H1 (cell line): ENCODE results near the gene PARS2. TPM values are rescaled to one million over a fixed set of nuclear protein-coding genes. Genes with fewer than 3 reads are reported as not detected.

Experiments
- CTCF ChIA-PET: fragments of 300-600 bp; sonication (Branson Sonifier 250); formaldehyde crosslinking; loops from one replicate; lab custom pipeline; 2021; ENCODE audit not compliant: partially characterized antibody; lab: Charles Lee
- POLR2A ChIA-PET: fragments of 300-600 bp; sonication (Branson Sonifier 250); formaldehyde crosslinking; loops from one replicate; lab custom pipeline; 2021; ENCODE audit warnings: inconsistent platforms; ENCODE audit not compliant: partially characterized antibody; lab: Charles Lee
- DNase-seq, 2 experiments: peaks; one replicate each; pipeline versions ENCODE4 v3.0.0 to v3.0.0-alpha.2; 2010 to 2022; ENCODE audit warnings: low spot score in 2 of 2, low read depth in 1 of 2, mixed read lengths in 1 of 2
- FAIRE-seq: peaks from 2 replicates; lab custom pipeline; 2011; peaks lifted over from hg19 to GRCh38; lab: Jason Lieb, UNC
- H2AFZ ChIP-seq: 2 replicates; pipeline ENCODE4 v1.8.1; 2012; ENCODE audit warnings: low read length, inconsistent platforms
- H2AK5ac ChIP-seq: 2 replicates; pipeline ENCODE4 v1.6.1; 2013; ENCODE audit warnings: low read depth, low read length
- H2BK120ac ChIP-seq: replicated peaks from 2 replicates; pipeline ENCODE3; 2013; ENCODE audit warnings: low read depth, low read length, inconsistent platforms
- H2BK12ac ChIP-seq: 2 replicates; pipeline ENCODE4 v1.6.1; 2013; ENCODE audit warnings: low read depth, low read length
- H2BK15ac ChIP-seq: 2 replicates; pipeline ENCODE4 v1.6.1; 2013; ENCODE audit warnings: low read length
- H2BK20ac ChIP-seq: 2 replicates; pipeline ENCODE4 v1.6.1; 2013; ENCODE audit warnings: low read length
- H2BK5ac ChIP-seq: 2 replicates; pipeline ENCODE4 v1.6.1; 2013; ENCODE audit warnings: low read depth, low read length
- H3K14ac ChIP-seq: 2 replicates; pipeline ENCODE4 v1.6.1; 2013; ENCODE audit warnings: inconsistent platforms; ENCODE audit not compliant: insufficient read length
- H3K18ac ChIP-seq: 2 replicates; pipeline ENCODE4 v1.6.1; 2013; ENCODE audit warnings: low read length; ENCODE audit errors: extremely low read depth
- H3K23ac ChIP-seq: 2 replicates; pipeline ENCODE4 v1.6.1; 2013; ENCODE audit warnings: inconsistent platforms; ENCODE audit not compliant: insufficient read length
- H3K23me2 ChIP-seq: 2 replicates; pipeline ENCODE4 v1.6.1; 2013; ENCODE audit warnings: low read depth, low read length
- H3K27ac ChIP-seq: 2 replicates; pipeline ENCODE4 v1.6.1; 2011; ENCODE audit warnings: low read depth, low read length, inconsistent platforms
- H3K27me3 ChIP-seq, 4 experiments: replicated peaks in 1 of 4; 1 replicate in 1 of 4; 2 replicates in 3 of 4; pipeline versions ENCODE4 v1.6.1 to v1.8.1; 2011 to 2013; ENCODE audit warnings: low read length in 3 of 4, mild to moderate bottlenecking in 3 of 4, inconsistent platforms in 2 of 4, mixed read lengths in 2 of 4, moderate library complexity in 1 of 4; ENCODE audit not compliant: control insufficient read depth in 3 of 4, insufficient read depth in 3 of 4; ENCODE audit errors: extremely low read depth in 1 of 4
- H3K36me3 ChIP-seq, 4 experiments: 2 replicates each; pipeline versions ENCODE4 v1.6.1 to v1.8.1; 2011 to 2013; ENCODE audit warnings: mild to moderate bottlenecking in 4 of 4, low read length in 3 of 4, moderate library complexity in 2 of 4, control low read depth in 1 of 4, inconsistent platforms in 1 of 4; ENCODE audit not compliant: insufficient read depth in 4 of 4, control insufficient read depth in 2 of 4
- H3K4ac ChIP-seq: replicated peaks from 2 replicates; pipeline ENCODE3; 2013; ENCODE audit warnings: low read length, low read depth, mixed read lengths, inconsistent platforms; ENCODE audit not compliant: insufficient read length
- H3K4me1 ChIP-seq, 4 experiments: replicated peaks in 1 of 4; 1 replicate in 1 of 4; 2 replicates in 3 of 4; pipeline versions ENCODE4 v1.6.1 to v1.8.1; 2011 to 2013; ENCODE audit warnings: low read length in 3 of 4, inconsistent platforms in 2 of 4, mixed read lengths in 1 of 4; ENCODE audit not compliant: insufficient read depth in 4 of 4, control insufficient read depth in 3 of 4
- H3K4me2 ChIP-seq, 2 experiments: 2 replicates each; pipeline versions ENCODE4 v1.6.1 to v1.8.1; 2011 to 2013; ENCODE audit warnings: low read depth in 2 of 2, low read length in 2 of 2, control low read depth in 1 of 2, inconsistent platforms in 1 of 2, mild to moderate bottlenecking in 1 of 2; ENCODE audit not compliant: insufficient read depth in 1 of 2
- H3K4me3 ChIP-seq, 4 experiments: fragments of 200-600, 300-600 bp in 1 of 4; sonication (generic), shearing (Covaris generic), sonication (Bioruptor Twin) in 1 of 4; 2 replicates each; pipeline versions ENCODE4 v1.5.1 to v1.8.1; 2011 to 2016; ENCODE audit warnings: low read length in 4 of 4, low read depth in 3 of 4, control low read depth in 2 of 4, inconsistent platforms in 2 of 4, mild to moderate bottlenecking in 2 of 4, mixed read lengths in 1 of 4, moderate library complexity in 1 of 4; ENCODE audit not compliant: insufficient read depth in 2 of 4; ENCODE audit errors: extremely low read depth in 1 of 4
- H3K56ac ChIP-seq: replicated peaks from 2 replicates; pipeline ENCODE3; 2013; ENCODE audit warnings: low read depth, mild to moderate bottlenecking, mixed read lengths, low read length, inconsistent platforms; ENCODE audit not compliant: insufficient read length
- H3K79me1 ChIP-seq: 2 replicates; pipeline ENCODE4 v1.6.1; 2013; ENCODE audit warnings: low read depth, low read length, control low read depth
- H3K79me2 ChIP-seq, 2 experiments: 2 replicates each; pipeline versions ENCODE4 v1.6.1 to v1.8.1; 2012 to 2013; ENCODE audit warnings: low read length in 2 of 2, mild to moderate bottlenecking in 2 of 2, inconsistent platforms in 1 of 2; ENCODE audit not compliant: insufficient read depth in 2 of 2, control insufficient read depth in 1 of 2
- H3K9ac ChIP-seq, 4 experiments: replicated peaks in 1 of 4; 1 replicate in 1 of 4; 2 replicates in 3 of 4; pipeline versions ENCODE4 v1.6.1 to v1.8.1; 2011 to 2013; ENCODE audit warnings: low read depth in 3 of 4, low read length in 3 of 4, control low read depth in 2 of 4, mild to moderate bottlenecking in 2 of 4, moderate library complexity in 2 of 4, inconsistent platforms in 1 of 4; ENCODE audit errors: extremely low read depth in 1 of 4
- H3K9me3 ChIP-seq, 2 experiments: 2 replicates each; pipeline versions ENCODE4 v1.6.1 to v1.8.1; 2012 to 2013; ENCODE audit warnings: mild to moderate bottlenecking in 2 of 2, moderate library complexity in 2 of 2, control low read depth in 1 of 2, inconsistent platforms in 1 of 2, low read depth in 1 of 2, low read length in 1 of 2, mixed read lengths in 1 of 2; ENCODE audit not compliant: insufficient read depth in 2 of 2
- H4K20me1 ChIP-seq, 2 experiments: replicated peaks in 1 of 2; 2 replicates each; pipeline versions ENCODE3 to v1.8.1; 2011 to 2013; ENCODE audit warnings: inconsistent platforms in 2 of 2, low read length in 2 of 2, mild to moderate bottlenecking in 1 of 2; ENCODE audit not compliant: insufficient read depth in 2 of 2, control insufficient read depth in 1 of 2
- H4K5ac ChIP-seq: 2 replicates; pipeline ENCODE4 v1.6.1; 2013; ENCODE audit warnings: low read length, low read depth, mixed read lengths, inconsistent platforms; ENCODE audit not compliant: insufficient read length
- H4K8ac ChIP-seq: 2 replicates; pipeline ENCODE4 v1.8.0; 2013; ENCODE audit warnings: mild to moderate bottlenecking, moderate library complexity, low read length, inconsistent platforms; ENCODE audit not compliant: insufficient read depth; ENCODE audit errors: extremely low read depth
- H4K91ac ChIP-seq: replicated peaks from 2 replicates; pipeline ENCODE3; 2013; ENCODE audit warnings: low read length, mixed read lengths, inconsistent platforms; ENCODE audit not compliant: insufficient read length
- KDM4A ChIP-seq: IDR thresholded peaks from one replicate; pipeline ENCODE4 v1.7.1; 2012; ENCODE audit warnings: low read depth, mild to moderate bottlenecking, moderate library complexity, low read length, inconsistent platforms; ENCODE audit not compliant: severe bottlenecking
- polyA plus RNA-seq, 7 experiments: library from polyadenylated mRNA; depleted of rRNA in 3 of 7; stranded (reverse) in 5 of 7; unstranded in 2 of 7; fragments of >200 nt in 5 of 7; fragments of 200-250 nt in 2 of 7; gene quantifications; 1 replicate in 5 of 7; 2 replicates in 1 of 7; 4 replicates in 1 of 7; pipeline versions ENCODE4 v1.2.1 to v1.2.3, GENCODE V29; 2011 to 2013; ENCODE audit warnings: missing spikeins in 2 of 7, mixed read lengths in 2 of 7
- total RNA-seq: library from RNA; stranded (reverse); fragmentation: NEBNext Ultra II Directional; extraction: Animal tissue kit (Norgen Biotek cat#: 25700); gene quantifications from 2 replicates; pipeline ENCODE4 v1.2.1, GENCODE V29; 2021

Gene PARS2
- total and polyA plus RNA-seq, 2 of the 8 experiments (the other 6 are each of a cell fraction or from before 2014, with no cell fraction given): 8.9 to 10.0 TPM

DNA sequence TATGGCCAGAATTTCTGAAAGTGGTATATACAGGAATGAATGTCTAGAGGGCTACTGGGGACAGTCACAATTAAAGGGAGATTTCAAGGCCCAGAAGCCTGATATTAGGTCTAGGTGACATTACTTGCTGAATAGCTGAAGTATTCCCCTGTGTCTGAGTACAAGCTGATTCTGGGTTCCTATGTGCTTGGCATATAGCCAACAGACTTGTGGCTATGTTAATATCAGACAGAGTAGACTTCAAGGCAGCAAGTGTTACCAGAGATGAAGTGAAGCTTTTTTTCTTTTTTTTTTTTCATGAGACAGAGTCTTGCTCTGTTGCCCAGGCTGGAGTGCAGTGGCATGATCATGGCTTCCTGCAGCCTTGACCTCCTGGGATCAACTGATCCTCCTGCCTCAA lies 40.3 kb downstream of the PARS2 start:
- Histone ChIP-seq H3K27ac (no peak overlapping the region), H2BK5ac (no peak overlapping the region), H3K23me2 (no peaks in the 10 kb centered on the region), H2BK15ac (no peak overlapping the region), H3K18ac (no peak overlapping the region), H3K9ac (no peak overlapping the region), H2BK12ac (no peak overlapping the region), H3K9me3 (peaks cover 0 to 4% of the 10 kb centered on the region in 2 experiments; a peak in 1 of 4 replicates), H4K20me1 (no peaks in the 10 kb centered on the region), H4K5ac (no peak overlapping the region), H2BK120ac (no peak overlapping the region), H4K8ac (no peak overlapping the region), H2BK20ac (no peak overlapping the region), H2AFZ (no peak overlapping the region), H4K91ac (no peak overlapping the region), H3K4me2 (no peak overlapping the region), H3K4me1 (no peaks in the 10 kb centered on the region), H3K56ac (no peak overlapping the region), H3K4ac (no peak overlapping the region), H3K27me3 (no peaks in the 10 kb centered on the region), H3K4me3 (no peak overlapping the region), H3K79me1 (no peaks in the 10 kb centered on the region), H3K79me2 (no peaks in the 10 kb centered on the region), H3K23ac (no peak overlapping the region), H3K14ac (no peak overlapping the region), H2AK5ac (no peak overlapping the region), H3K36me3 (peaks cover 13 to 72% (median 42%) of the 10 kb centered on the region in 4 experiments)
- FAIRE-seq (no peak), DNase-seq (no peak)
- CTCF ChIA-PET: interaction anchor here (0.7 to 3.0 kb wide), 6 partner anchors 28 to 564 kb away, joined by 3 to 13 read pairs (median 4); no protein-coding TSS in a partner anchor
- no peak for TF ChIP-seq KDM4A
- POLR2A ChIA-PET: no interaction called here
